GM19043 (cell line): ENCODE results near the gene ADCY2.

Source experiments
- ATAC-seq: cut with Tn5 transposase; IDR thresholded peaks from one replicate; pipeline ENCODE4 v1.9.1; 2021; ENCODE audit warnings: low read depth; ENCODE audit not compliant: unreplicated experiment

Gene ADCY2

GRCh38 chr5:7642029-7642428, 246.1 kb downstream of the ADCY2 start:
- no peak for ATAC-seq

- no peak for ATAC-seq
These were observed 248.8 kb downstream of the ADCY2 start for GRCh38 chr5:7644723-7645122.

- no peak for ATAC-seq
These were observed 254.8 kb downstream of the ADCY2 start for GRCh38 chr5:7650755-7651154.

- ATAC-seq: no peak
These were observed 257.1 kb downstream of the ADCY2 start for GRCh38 chr5:7653046-7653445.

GRCh38 chr5:7657153-7657552, 261.2 kb downstream of the ADCY2 start:
- ATAC-seq: no peak

- ATAC-seq: no peak
These were observed 263.5 kb downstream of the ADCY2 start for GRCh38 chr5:7659420-7659819.

- ATAC-seq: no peak
These were observed 266.4 kb downstream of the ADCY2 start for GRCh38 chr5:7662289-7662688.

- no peak for ATAC-seq
These were observed 267.9 kb downstream of the ADCY2 start for GRCh38 chr5:7663808-7664207.

GRCh38 chr5:7664208-7664607, 268.3 kb downstream of the ADCY2 start:
- no peak for ATAC-seq

GRCh38 chr5:7667216-7667767, 271.4 kb downstream of the ADCY2 start:
- no peak for ATAC-seq

- ATAC-seq: no peak
These were observed 272.2 kb downstream of the ADCY2 start for GRCh38 chr5:7668161-7668560.

- ATAC-seq: no peak
These were observed 272.7 kb downstream of the ADCY2 start for GRCh38 chr5:7668627-7669026.

GRCh38 chr5:7671381-7671993, 275.5 kb downstream of the ADCY2 start:
- ATAC-seq: no peak

- ATAC-seq: no peak
These were observed 277.7 kb downstream of the ADCY2 start for GRCh38 chr5:7673658-7674057.

- ATAC-seq: no peak
These were observed 280.5 kb downstream of the ADCY2 start for GRCh38 chr5:7676455-7676854.

- no peak for ATAC-seq
These were observed 282.1 kb downstream of the ADCY2 start for GRCh38 chr5:7678030-7678429.

GRCh38 chr5:7679663-7680062, 283.7 kb downstream of the ADCY2 start:
- ATAC-seq: no peak

GRCh38 chr5:7680260-7680659, 284.3 kb downstream of the ADCY2 start:
- no peak for ATAC-seq

- no peak for ATAC-seq
These were observed 286.4 kb downstream of the ADCY2 start for GRCh38 chr5:7682379-7682778.

- no peak for ATAC-seq
These were observed 287.8 kb downstream of the ADCY2 start for GRCh38 chr5:7683753-7684152.

- no peak for ATAC-seq
These were observed 288.9 kb downstream of the ADCY2 start for GRCh38 chr5:7684826-7685225.

- no peak for ATAC-seq
These were observed 290.9 kb downstream of the ADCY2 start for GRCh38 chr5:7686794-7687193.

- ATAC-seq: no peak
These were observed 294.6 kb downstream of the ADCY2 start for GRCh38 chr5:7690557-7690956.
